Measurements from ENCODE around the gene PCDHB14. TPM values are rescaled to one million over a fixed set of nuclear protein-coding genes. Genes with fewer than 3 reads are reported as not detected.
A peak's percentile ranks its signal among the peaks of the same experiment; 100 is the strongest.
"Not testable (repeated sequence)": the region's sequence is repeated elsewhere in the genome, so short reads cannot be mapped to it uniquely, and the experiment has no call there.

The PCDHB14 gene
- total RNA-seq, result 1 to 10 TPM; 2.6 to 2.8 TPM
- 6.2 TPM for polyA plus RNA-seq (2013, experiment 1 of 2)
- 7.4 TPM for polyA plus RNA-seq (2013, experiment 2 of 2)
- long read RNA-seq, experiment 1, full-length matches to known transcripts, result 1 of 1 reads
- long read RNA-seq, experiment 1, partial matches to known transcripts, result 0 of 1 reads
- long read RNA-seq, experiment 1, other reads (novel, unspliced or antisense), result 0 of 1 reads
- long read RNA-seq, experiment 2, full-length matches to known transcripts, result 4 of 4 reads
- long read RNA-seq, experiment 2, partial matches to known transcripts, result 0 of 4 reads
- long read RNA-seq, experiment 2, other reads (novel, unspliced or antisense), result 0 of 4 reads
- long read RNA-seq, experiment 3, full-length matches to known transcripts, result 5 of 5 reads
- long read RNA-seq, experiment 3, partial matches to known transcripts, result 0 of 5 reads
- long read RNA-seq, experiment 3, other reads (novel, unspliced or antisense), result 0 of 5 reads
- long read RNA-seq, experiment 4, result 0 reads

DNA sequence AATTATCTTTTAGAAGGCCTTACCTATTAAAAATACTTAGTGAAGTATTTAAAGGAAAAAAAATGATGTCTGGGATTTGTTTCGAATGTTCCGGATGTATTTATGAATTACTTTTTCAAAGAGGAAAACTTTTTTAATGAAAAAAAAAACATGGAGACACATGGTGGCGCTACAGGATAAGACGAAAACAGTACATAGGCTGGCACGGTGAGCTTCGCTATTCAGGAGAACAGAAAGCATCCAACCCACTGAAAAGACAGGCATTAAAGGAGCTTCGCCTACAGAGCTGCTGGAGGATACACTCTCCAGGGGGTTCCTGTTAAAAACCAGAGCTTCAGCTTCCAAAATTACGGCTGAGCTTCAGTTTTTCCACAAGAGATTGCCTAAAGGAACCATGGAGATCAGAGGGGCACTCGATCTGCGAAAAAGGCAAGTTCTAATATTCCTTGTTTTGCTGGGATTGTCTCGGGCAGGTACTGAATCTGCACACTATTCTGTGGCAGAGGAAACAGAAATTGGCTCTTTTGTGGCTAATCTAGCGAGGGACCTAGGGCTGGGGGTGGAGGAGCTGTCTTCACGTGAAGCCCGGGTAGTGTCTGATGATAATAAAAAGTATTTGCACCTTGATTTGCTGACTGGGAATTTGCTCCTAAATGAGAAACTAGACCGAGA, at the start of gene PCDHB14:
Gene PCDHB14 (plus strand): TSS at position 232 of the 672 bp plus-strand sequence. CDS start 163 bp downstream, at position 395.
- TF ChIP-seq, protein P1, sequence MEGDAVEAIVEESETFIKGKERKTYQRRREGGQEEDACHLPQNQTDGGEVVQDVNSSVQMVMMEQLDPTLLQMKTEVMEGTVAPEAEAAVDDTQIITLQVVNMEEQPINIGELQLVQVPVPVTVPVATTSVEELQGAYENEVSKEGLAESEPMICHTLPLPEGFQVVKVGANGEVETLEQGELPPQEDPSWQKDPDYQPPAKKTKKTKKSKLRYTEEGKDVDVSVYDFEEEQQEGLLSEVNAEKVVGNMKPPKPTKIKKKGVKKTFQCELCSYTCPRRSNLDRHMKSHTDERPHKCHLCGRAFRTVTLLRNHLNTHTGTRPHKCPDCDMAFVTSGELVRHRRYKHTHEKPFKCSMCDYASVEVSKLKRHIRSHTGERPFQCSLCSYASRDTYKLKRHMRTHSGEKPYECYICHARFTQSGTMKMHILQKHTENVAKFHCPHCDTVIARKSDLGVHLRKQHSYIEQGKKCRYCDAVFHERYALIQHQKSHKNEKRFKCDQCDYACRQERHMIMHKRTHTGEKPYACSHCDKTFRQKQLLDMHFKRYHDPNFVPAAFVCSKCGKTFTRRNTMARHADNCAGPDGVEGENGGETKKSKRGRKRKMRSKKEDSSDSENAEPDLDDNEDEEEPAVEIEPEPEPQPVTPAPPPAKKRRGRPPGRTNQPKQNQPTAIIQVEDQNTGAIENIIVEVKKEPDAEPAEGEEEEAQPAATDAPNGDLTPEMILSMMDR (conservative IDR thresholded peaks at IDR 0.05), result peak; percentile 80
- peaks cover 17% of the 10 kb centered on the region for H3K9me3 Mint-ChIP-seq
- peaks cover 4% of the 10 kb centered on the region for H3K4me1 Mint-ChIP-seq
- H3K4me3 Mint-ChIP-seq, result peak within 1 kb of the TSS; percentile 32
- no peak within 1 kb of the TSS for H3K27ac ChIP-seq (ENCODE audit: low read depth, low read length)
- DNase-seq, result peak; percentile 72
- WGBS, 2 experiments (ENCODE audit: insufficient coverage in 1 of 2, insufficient read length in 1 of 2), result 48 to 51% methylated on average over 14 to 15 of the region's 15 CpGs
- no peaks in the 10 kb centered on the region for H3K27me3 Mint-ChIP-seq (ENCODE audit: insufficient read depth)
- peaks cover 5% of the 10 kb centered on the region for H3K36me3 Mint-ChIP-seq (ENCODE audit: low read depth)
- no peak within 1 kb of the TSS for H3K27ac Mint-ChIP-seq
- no peak within 1 kb of the TSS for H3K9ac ChIP-seq (ENCODE audit: extremely low read depth, low read length, poor library complexity, severe bottlenecking)
- no peaks in the 10 kb centered on the region for H3K4me1 ChIP-seq (ENCODE audit: control insufficient read depth, insufficient read depth, low read length)
- no peaks in the 10 kb centered on the region for H3K27me3 ChIP-seq (ENCODE audit: control insufficient read depth, insufficient read depth, low read length, poor library complexity, severe bottlenecking)
- H3K36me3 ChIP-seq (ENCODE audit: control insufficient read depth, insufficient read depth, low read length), result no peaks in the 10 kb centered on the region
- H3K4me3 ChIP-seq (ENCODE audit: low read length), result peak within 1 kb of the TSS; percentile 27
- peaks cover 11% of the 10 kb centered on the region for H3K9me3 ChIP-seq (ENCODE audit: control insufficient read depth, low read length)

DNA sequence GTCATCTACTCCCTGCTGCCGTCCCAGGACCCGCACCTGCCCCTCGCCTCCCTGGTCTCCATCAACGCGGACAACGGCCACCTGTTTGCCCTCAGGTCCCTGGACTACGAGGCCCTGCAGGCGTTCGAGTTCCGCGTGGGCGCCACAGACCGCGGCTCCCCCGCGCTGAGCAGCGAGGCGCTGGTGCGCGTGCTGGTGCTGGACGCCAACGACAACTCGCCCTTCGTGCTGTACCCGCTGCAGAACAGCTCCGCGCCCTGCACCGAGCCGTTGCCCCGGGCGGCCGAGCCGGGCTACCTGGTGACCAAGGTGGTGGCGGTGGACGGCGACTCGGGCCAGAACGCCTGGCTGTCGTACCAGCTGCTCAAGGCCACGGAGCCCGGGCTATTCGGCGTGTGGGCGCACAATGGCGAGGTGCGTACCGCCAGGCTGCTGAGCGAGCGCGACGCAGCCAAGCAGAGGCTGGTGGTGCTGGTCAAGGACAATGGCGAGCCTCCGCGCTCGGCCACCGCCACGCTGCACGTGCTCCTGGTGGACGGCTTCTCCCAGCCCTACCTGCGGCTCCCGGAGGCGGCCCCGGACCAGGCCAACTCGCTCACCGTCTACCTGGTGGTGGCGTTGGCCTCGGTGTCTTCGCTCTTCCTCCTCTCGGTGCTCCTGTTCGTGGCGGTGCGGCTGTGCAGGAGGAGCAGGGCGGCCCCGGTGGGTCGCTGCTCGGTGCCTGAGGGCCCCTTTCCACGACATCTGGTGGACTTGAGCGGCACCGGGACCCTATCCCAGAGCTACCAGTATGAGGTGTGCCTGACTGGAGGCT, 48.6 kb upstream of the PCDHB14 start:
- H3K9ac ChIP-seq (ENCODE audit: extremely low read depth, low read length, poor library complexity, severe bottlenecking); H3K27me3 ChIP-seq (ENCODE audit: control insufficient read depth, insufficient read depth, low read length, poor library complexity, severe bottlenecking); DNase-seq; H3K27ac ChIP-seq (ENCODE audit: low read depth, low read length); H3K27me3 Mint-ChIP-seq (ENCODE audit: insufficient read depth); H3K4me1 Mint-ChIP-seq; H3K36me3 Mint-ChIP-seq (ENCODE audit: low read depth); H3K36me3 ChIP-seq (ENCODE audit: control insufficient read depth, insufficient read depth, low read length); H3K4me3 Mint-ChIP-seq; H3K4me1 ChIP-seq (ENCODE audit: control insufficient read depth, insufficient read depth, low read length); H3K27ac Mint-ChIP-seq; H3K4me3 ChIP-seq (ENCODE audit: low read length): not testable (repeated sequence)
- peaks cover 13% of the 10 kb centered on the region for H3K9me3 ChIP-seq (ENCODE audit: control insufficient read depth, low read length)
- peaks cover 22% of the 10 kb centered on the region for H3K9me3 Mint-ChIP-seq
- 93 to 96% methylated on average over 32 to 70 of the region's 79 CpGs for WGBS, 2 experiments (ENCODE audit: insufficient coverage in 1 of 2, insufficient read length in 1 of 2)

DNA sequence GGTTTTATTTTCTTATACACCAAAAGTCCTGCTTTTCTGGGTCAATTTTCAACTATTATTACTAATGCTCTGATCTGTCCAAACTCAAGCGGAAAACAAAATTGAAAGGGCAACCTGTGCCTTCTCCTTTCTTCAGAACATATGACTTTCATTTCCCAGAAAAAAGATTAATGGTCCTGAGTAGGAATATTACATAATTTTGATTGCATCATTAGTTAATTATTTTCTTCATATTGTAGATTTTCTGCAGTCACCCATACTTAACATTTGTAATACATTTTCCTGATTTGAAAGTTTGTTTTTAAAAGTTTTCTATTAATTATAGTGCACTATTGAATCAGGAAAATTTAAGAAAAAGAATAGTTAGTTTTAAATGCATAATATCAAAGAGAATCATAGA, 47.2 kb upstream of the PCDHB14 start:
- H3K9me3 Mint-ChIP-seq, result peaks cover 29% of the 10 kb centered on the region
- no peak overlapping the region for H3K4me3 Mint-ChIP-seq
- TF ChIP-seq, protein P1 (conservative IDR thresholded peaks at IDR 0.05), result no peak
- H3K4me1 ChIP-seq (ENCODE audit: control insufficient read depth, insufficient read depth, low read length), result no peaks in the 10 kb centered on the region
- no peak for DNase-seq
- H3K9me3 ChIP-seq (ENCODE audit: control insufficient read depth, low read length), result peaks cover 13% of the 10 kb centered on the region
- no peaks in the 10 kb centered on the region for H3K27me3 ChIP-seq (ENCODE audit: control insufficient read depth, insufficient read depth, low read length, poor library complexity, severe bottlenecking)
- H3K9ac ChIP-seq (ENCODE audit: extremely low read depth, low read length, poor library complexity, severe bottlenecking), result no peak overlapping the region
- no peak overlapping the region for H3K27ac Mint-ChIP-seq
- no peaks in the 10 kb centered on the region for H3K27me3 Mint-ChIP-seq (ENCODE audit: insufficient read depth)
- H3K27ac ChIP-seq (ENCODE audit: low read depth, low read length), result no peak overlapping the region
- H3K4me3 ChIP-seq (ENCODE audit: low read length), result no peak overlapping the region
- peaks cover 3% of the 10 kb centered on the region for H3K36me3 Mint-ChIP-seq (ENCODE audit: low read depth)
- H3K36me3 ChIP-seq (ENCODE audit: control insufficient read depth, insufficient read depth, low read length), result no peaks in the 10 kb centered on the region
- no peaks in the 10 kb centered on the region for H3K4me1 Mint-ChIP-seq
- WGBS, 2 experiments (ENCODE audit: insufficient coverage in 1 of 2, insufficient read length in 1 of 2), result 80% methylated on average over 1 of the region's 1 CpG; no CpG with 5 or more reads in 1 of the 2 experiments

Data from endodermal cell (in vitro differentiated cells).